Measurements from ENCODE around the gene USF2. TPM values are rescaled to one million over a fixed set of nuclear protein-coding genes. Genes with fewer than 3 reads are reported as not detected.

USF2 gene
- total and polyA plus RNA-seq, 2 donors (not counting 1 experiment from before 2014, with no cell fraction given), result 53.8 to 74.9 TPM

DNA sequence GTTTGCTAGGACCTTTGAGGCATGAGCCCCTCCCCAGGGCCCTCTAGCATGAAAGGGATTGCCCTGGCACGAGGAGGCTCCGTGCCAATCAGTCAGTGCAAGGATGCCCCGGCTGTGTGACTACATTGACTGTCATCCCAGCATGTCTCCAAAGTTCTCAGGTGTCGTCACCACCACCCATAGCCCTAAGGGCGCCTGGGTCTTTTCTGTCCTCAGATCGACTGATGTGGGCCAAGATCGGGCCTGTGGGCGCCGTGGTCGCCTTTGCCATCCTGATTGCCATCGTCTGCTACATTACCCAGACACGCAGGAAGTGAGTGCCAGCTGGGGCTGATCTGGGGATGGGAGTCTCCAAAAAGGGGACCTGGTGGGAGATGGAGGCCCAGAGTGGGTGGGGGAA, 41.6 kb downstream of the USF2 start:
- no peak for TF ChIP-seq EZH2 (IDR thresholded peaks at IDR 0.05; ENCODE audit: low read length, missing control alignments)
- TF ChIP-seq, protein P1, sequence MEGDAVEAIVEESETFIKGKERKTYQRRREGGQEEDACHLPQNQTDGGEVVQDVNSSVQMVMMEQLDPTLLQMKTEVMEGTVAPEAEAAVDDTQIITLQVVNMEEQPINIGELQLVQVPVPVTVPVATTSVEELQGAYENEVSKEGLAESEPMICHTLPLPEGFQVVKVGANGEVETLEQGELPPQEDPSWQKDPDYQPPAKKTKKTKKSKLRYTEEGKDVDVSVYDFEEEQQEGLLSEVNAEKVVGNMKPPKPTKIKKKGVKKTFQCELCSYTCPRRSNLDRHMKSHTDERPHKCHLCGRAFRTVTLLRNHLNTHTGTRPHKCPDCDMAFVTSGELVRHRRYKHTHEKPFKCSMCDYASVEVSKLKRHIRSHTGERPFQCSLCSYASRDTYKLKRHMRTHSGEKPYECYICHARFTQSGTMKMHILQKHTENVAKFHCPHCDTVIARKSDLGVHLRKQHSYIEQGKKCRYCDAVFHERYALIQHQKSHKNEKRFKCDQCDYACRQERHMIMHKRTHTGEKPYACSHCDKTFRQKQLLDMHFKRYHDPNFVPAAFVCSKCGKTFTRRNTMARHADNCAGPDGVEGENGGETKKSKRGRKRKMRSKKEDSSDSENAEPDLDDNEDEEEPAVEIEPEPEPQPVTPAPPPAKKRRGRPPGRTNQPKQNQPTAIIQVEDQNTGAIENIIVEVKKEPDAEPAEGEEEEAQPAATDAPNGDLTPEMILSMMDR (conservative IDR thresholded peaks at IDR 0.05 in 1 of 2, IDR thresholded peaks at IDR 0.05 in 1 of 2; ENCODE audit: low read depth in 1 of 2, low read length in 2 of 2), result no peak
- Histone ChIP-seq H2AFZ (ENCODE audit: low read length) (no peak overlapping the region), H4K20me1 (ENCODE audit: control insufficient read depth, extremely low read depth, insufficient read depth, low read length) (no peaks in the 10 kb centered on the region), H3K9me3 (ENCODE audit: control insufficient read depth, insufficient read depth, low read depth, low read length) (no peaks in the 10 kb centered on the region), H3K9ac (ENCODE audit: insufficient read depth, low read length) (no peak overlapping the region), H3K4me1 (ENCODE audit: control insufficient read depth, extremely low read depth, insufficient read depth, low read length) (no peaks in the 10 kb centered on the region), H3K36me3 (ENCODE audit: control insufficient read depth, insufficient read depth, low read length) (no peaks in the 10 kb centered on the region), H3K79me2 (ENCODE audit: control insufficient read depth, insufficient read depth, low read length) (no peaks in the 10 kb centered on the region), H3K4me2 (ENCODE audit: extremely low read depth, insufficient read depth, low read length) (no peak overlapping the region), H3K27ac (ENCODE audit: insufficient read depth, low read length) (no peak overlapping the region), H3K27me3 (ENCODE audit: control insufficient read depth, insufficient read depth, low read length) (no peaks in the 10 kb centered on the region), H3K4me3 (replicated peaks in 1 of 4; ENCODE audit: control extremely low read depth in 1 of 4, insufficient read depth in 1 of 4, low read depth in 3 of 4, low read length in 4 of 4) (no peak overlapping the region)
- no peak for DNase-seq (ENCODE audit: low read depth in 2 of 2)

DNA sequence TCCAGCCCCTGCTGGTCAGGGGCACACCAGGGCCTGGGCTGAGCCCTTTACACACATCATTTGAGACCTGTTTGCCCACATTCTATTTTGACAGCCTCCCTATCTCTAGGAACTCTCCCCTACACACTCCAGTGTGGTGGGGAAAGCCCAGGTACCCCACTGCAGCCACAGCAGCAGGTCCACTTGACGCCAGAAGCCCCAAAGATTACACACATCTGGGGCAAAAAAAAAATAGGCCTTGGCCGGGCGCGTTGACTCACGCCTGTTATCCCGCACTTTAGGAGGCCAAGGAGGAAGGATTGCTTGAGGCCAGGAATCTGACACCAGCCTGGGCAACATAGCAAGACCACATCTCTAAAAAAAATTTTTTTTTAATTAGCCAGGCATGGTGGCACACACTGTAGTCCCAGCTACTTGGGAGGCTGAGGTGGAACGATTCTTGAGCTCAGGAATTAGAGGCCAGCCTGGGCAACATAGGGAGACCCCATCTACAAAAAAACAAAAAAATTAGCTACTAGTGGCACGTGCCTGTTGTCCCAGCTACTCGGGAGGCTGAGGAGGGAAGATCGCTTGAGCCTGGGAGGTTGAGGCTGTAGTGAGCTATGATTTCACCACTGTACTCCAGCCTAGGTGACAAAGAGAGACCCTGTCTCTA, 42.2 kb downstream of the USF2 start:
- Histone ChIP-seq H3K4me1 (ENCODE audit: control insufficient read depth, extremely low read depth, insufficient read depth, low read length) (no peaks in the 10 kb centered on the region), H4K20me1 (ENCODE audit: control insufficient read depth, extremely low read depth, insufficient read depth, low read length) (no peaks in the 10 kb centered on the region), H3K9ac (ENCODE audit: insufficient read depth, low read length) (no peak overlapping the region), H3K9me3 (ENCODE audit: control insufficient read depth, insufficient read depth, low read depth, low read length) (no peaks in the 10 kb centered on the region), H3K36me3 (ENCODE audit: control insufficient read depth, insufficient read depth, low read length) (no peaks in the 10 kb centered on the region), H3K4me2 (ENCODE audit: extremely low read depth, insufficient read depth, low read length) (no peak overlapping the region), H2AFZ (ENCODE audit: low read length) (no peak overlapping the region), H3K27me3 (ENCODE audit: control insufficient read depth, insufficient read depth, low read length) (no peaks in the 10 kb centered on the region), H3K79me2 (ENCODE audit: control insufficient read depth, insufficient read depth, low read length) (no peaks in the 10 kb centered on the region), H3K4me3 (replicated peaks in 1 of 4; ENCODE audit: control extremely low read depth in 1 of 4, insufficient read depth in 1 of 4, low read depth in 3 of 4, low read length in 4 of 4) (no peak overlapping the region), H3K27ac (ENCODE audit: insufficient read depth, low read length) (no peak overlapping the region)
- no peak for DNase-seq (ENCODE audit: low read depth in 2 of 2)
- no peak for TF ChIP-seq EZH2 (IDR thresholded peaks at IDR 0.05; ENCODE audit: low read length, missing control alignments)
- TF ChIP-seq, protein P1 (conservative IDR thresholded peaks at IDR 0.05 in 1 of 2, IDR thresholded peaks at IDR 0.05 in 1 of 2; ENCODE audit: low read depth in 1 of 2, low read length in 2 of 2), result no peak

- H3K4me2 ChIP-seq (ENCODE audit: extremely low read depth, insufficient read depth, low read length), result no peak overlapping the region
- no peaks in the 10 kb centered on the region for H3K79me2 ChIP-seq (ENCODE audit: control insufficient read depth, insufficient read depth, low read length)
- H3K36me3 ChIP-seq (ENCODE audit: control insufficient read depth, insufficient read depth, low read length), result no peaks in the 10 kb centered on the region
- H2AFZ ChIP-seq (ENCODE audit: low read length), result no peak overlapping the region
- no peak overlapping the region for H3K4me3 ChIP-seq (replicated peaks in 1 of 4; ENCODE audit: control extremely low read depth in 1 of 4, insufficient read depth in 1 of 4, low read depth in 3 of 4, low read length in 4 of 4)
- no peaks in the 10 kb centered on the region for H3K27me3 ChIP-seq (ENCODE audit: control insufficient read depth, insufficient read depth, low read length)
- H3K9me3 ChIP-seq (ENCODE audit: control insufficient read depth, insufficient read depth, low read depth, low read length), result no peaks in the 10 kb centered on the region
- H3K9ac ChIP-seq (ENCODE audit: insufficient read depth, low read length), result no peak overlapping the region
- no peak for TF ChIP-seq EZH2 (IDR thresholded peaks at IDR 0.05; ENCODE audit: low read length, missing control alignments)
- TF ChIP-seq, protein P1 (conservative IDR thresholded peaks at IDR 0.05 in 1 of 2, IDR thresholded peaks at IDR 0.05 in 1 of 2; ENCODE audit: low read depth in 1 of 2, low read length in 2 of 2), result no peak
- H3K4me1 ChIP-seq (ENCODE audit: control insufficient read depth, extremely low read depth, insufficient read depth, low read length), result no peaks in the 10 kb centered on the region
- no peaks in the 10 kb centered on the region for H4K20me1 ChIP-seq (ENCODE audit: control insufficient read depth, extremely low read depth, insufficient read depth, low read length)
- no peak overlapping the region for H3K27ac ChIP-seq (ENCODE audit: insufficient read depth, low read length)
- DNase-seq (ENCODE audit: low read depth in 2 of 2), result no peak
Observed at GRCh38 chr19:35311901-35312665, 43.3 kb downstream of the USF2 start.
